RWPE1 (cell line): ENCODE data around the gene ZNF205.

Experiments
- CTCF ChIA-PET: fragments of 350-600 bp; sonication (Branson Sonifier 250); formaldehyde crosslinking; extraction: SDS; loops from one replicate; lab custom pipeline; 2021; lab: Yijun Ruan, JAX
- POLR2A ChIA-PET: fragments of 400-600 bp; formaldehyde crosslinking; extraction: SDS; loops from one replicate; lab custom pipeline; 2020; ENCODE audit warnings: antibody characterized with exemption; ENCODE audit not compliant: low non-redundant PET; lab: Yijun Ruan, JAX
- DNase-seq: peaks from one replicate; pipeline ENCODE4 v3.0.0; 2012; ENCODE audit warnings: low spot score
- H3K27ac ChIP-seq: fragments of 450-650 bp; 2 replicates; pipeline ENCODE4 v1.5.1; 2017
- CTCF ChIP-seq: fragments of 450-650 bp; conservative IDR thresholded peaks from 2 replicates; pipeline ENCODE4 v1.5.1; 2017; ENCODE audit warnings: low read depth, mild to moderate bottlenecking

Gene ZNF205

GRCh38 chr16:3084969-3085670 is 27.3 kb upstream of the ZNF205 start:
- no peak for TF ChIP-seq CTCF
- CTCF ChIA-PET: interaction anchor here (1.0 kb wide), 1 partner anchor 25 kb away, joined by 3 read pairs; no protein-coding TSS in a partner anchor
- DNase-seq: no peak
- POLR2A ChIA-PET: no interaction called here
- no peak overlapping the region for H3K27ac ChIP-seq

DNA sequence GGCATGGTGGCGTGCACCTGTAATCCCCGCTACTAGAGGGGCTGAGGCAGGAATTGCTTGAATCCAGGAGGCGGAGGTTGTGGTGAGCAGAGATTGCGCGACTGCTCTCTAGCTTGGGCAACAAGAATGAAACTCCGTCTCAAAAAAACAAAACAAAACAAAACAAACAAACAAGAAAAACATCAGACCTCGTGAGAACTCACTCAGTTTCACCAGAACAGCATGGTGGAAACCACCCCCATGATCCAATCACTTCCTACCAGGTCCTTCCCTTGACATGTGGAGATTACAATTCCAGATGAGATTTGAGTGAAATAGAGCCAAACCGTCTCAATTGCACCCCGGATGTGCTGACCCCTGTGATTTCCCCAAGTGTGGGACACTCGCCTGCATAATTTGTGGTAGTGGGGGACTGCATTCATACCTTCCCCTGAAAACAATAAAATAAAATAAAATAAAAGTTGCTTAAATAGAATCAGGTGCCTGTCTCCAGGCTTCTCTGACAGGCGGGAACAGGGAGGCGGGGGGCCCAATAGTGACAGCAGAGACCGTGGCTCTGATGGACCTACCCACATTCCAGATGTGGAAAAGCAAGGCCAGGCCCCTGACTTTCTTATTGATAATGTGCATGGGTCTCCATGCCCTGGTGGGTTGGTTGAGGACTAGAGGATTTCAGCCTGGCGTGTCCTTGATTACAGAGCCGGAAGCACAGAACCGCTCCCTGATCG is 26.4 kb upstream of the ZNF205 start:
- ChIA-PET CTCF (interaction anchor here (1.0 kb wide), 1 partner anchor 26 kb away, joined by 3 read pairs; no protein-coding TSS in a partner anchor), POLR2A (no interaction called here)

GRCh38 chr16:3086596-3087242 is 25.7 kb upstream of the ZNF205 start:
- no peak for DNase-seq
- no peak for TF ChIP-seq CTCF
- ChIA-PET POLR2A (no interaction called here), CTCF (interaction anchor here (0.6 to 1.1 kb wide), 2 partner anchors 43 to 64 kb away, joined by 3 read pairs; no protein-coding TSS in a partner anchor)
- H3K27ac ChIP-seq: no peak overlapping the region

More for the DNA sequence above, 26.4 kb upstream of the ZNF205 start:
- H3K27ac ChIP-seq: no peak overlapping the region
- TF ChIP-seq CTCF: no peak
- DNase-seq: no peak

- POLR2A ChIA-PET: no interaction called here
- no peak for TF ChIP-seq CTCF
- DNase-seq: no peak
- CTCF ChIA-PET: interaction anchor here (0.6 to 1.1 kb wide), 3 partner anchors 8 to 63 kb away, joined by 3 to 6 read pairs (median 3); no protein-coding TSS in a partner anchor
- no peak overlapping the region for H3K27ac ChIP-seq
Measured at GRCh38 chr16:3087243-3088235, 24.8 kb upstream of the ZNF205 start.

GRCh38 chr16:3088450-3088849 is 23.9 kb upstream of the ZNF205 start:
- ChIA-PET CTCF (interaction anchor here (0.6 to 1.4 kb wide), 2 partner anchors 12 to 29 kb away, joined by 3 to 4 read pairs; no protein-coding TSS in a partner anchor), POLR2A (no interaction called here)
- no peak for DNase-seq
- TF ChIP-seq CTCF: no peak
- no peak overlapping the region for H3K27ac ChIP-seq
